Esophagus muscularis mucosa (tissue), 4 donors: ENCODE measurements around the gene SRGAP2.
"Not testable (repeated sequence)": the region's sequence is repeated elsewhere in the genome, so short reads cannot be mapped to it uniquely, and the experiment has no call there.

Experiments
- EP300 ChIP-seq: sonication (generic); formaldehyde crosslinking; IDR thresholded peaks from one replicate; pipeline ENCODE4 v1.6.1; 2017; ENCODE audit warnings: antibody characterized with exemption
- POLR2A ChIP-seq: fragments of 450-650 bp; IDR thresholded peaks from one replicate; pipeline ENCODE4 v1.6.1; 2017; ENCODE audit warnings: antibody characterized with exemption, moderate library complexity, mild to moderate bottlenecking, low read depth
- TF ChIP-seq, protein P1 (sequence below), 3 experiments: fragments of 200-600 bp in 2 of 3; fragments of 450-650 bp in 1 of 3; sonication (generic) in 2 of 3; IDR thresholded peaks; one replicate each; pipeline ENCODE4 v1.5.1; 2017 to 2019; ENCODE audit warnings: antibody characterized with exemption in 3 of 3, mild to moderate bottlenecking in 2 of 3, moderate library complexity in 1 of 3

DNA sequence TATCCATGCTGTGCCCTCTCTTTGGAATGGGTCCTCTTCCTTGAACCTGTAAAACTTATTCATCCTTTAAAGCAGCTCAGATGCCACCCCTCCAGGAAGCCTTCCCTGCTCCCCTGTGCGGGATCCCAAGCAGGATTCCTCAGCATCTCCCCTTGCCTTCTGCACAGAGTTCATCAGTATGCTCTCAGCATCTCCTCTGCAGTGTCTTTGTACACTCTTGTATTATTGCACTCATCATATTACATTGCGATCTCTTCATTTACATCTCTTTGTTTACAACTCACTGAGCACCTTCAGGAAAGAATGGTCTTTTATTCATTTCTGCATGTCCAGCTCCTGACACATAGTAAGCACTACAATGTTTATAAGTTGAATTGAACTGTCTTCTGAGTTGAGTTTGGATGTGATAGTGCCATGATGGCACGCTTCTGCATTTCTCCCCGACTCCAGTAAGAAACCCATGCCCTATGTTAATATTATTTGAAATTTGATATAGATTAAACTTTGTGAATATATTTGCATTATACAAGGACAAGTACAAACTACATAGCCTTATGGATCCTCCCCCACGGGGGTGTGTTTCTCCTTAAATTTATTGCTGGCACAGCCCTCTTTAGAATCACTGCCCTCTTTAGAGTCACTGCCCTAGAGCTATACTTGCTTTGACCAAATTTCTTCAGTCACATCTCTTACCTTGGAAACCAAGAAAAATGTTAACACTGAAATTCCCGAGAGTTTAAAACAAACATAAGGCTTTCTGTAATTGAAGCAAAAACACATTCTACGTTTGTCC, 12.5 kb downstream of the SRGAP2 start:
- TF ChIP-seq, protein P1, sequence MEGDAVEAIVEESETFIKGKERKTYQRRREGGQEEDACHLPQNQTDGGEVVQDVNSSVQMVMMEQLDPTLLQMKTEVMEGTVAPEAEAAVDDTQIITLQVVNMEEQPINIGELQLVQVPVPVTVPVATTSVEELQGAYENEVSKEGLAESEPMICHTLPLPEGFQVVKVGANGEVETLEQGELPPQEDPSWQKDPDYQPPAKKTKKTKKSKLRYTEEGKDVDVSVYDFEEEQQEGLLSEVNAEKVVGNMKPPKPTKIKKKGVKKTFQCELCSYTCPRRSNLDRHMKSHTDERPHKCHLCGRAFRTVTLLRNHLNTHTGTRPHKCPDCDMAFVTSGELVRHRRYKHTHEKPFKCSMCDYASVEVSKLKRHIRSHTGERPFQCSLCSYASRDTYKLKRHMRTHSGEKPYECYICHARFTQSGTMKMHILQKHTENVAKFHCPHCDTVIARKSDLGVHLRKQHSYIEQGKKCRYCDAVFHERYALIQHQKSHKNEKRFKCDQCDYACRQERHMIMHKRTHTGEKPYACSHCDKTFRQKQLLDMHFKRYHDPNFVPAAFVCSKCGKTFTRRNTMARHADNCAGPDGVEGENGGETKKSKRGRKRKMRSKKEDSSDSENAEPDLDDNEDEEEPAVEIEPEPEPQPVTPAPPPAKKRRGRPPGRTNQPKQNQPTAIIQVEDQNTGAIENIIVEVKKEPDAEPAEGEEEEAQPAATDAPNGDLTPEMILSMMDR (IDR thresholded peaks at IDR 0.05) = not testable (repeated sequence)
- not testable (repeated sequence) for TF ChIP-seq EP300, POLR2A
